Activated CD8-positive, alpha-beta memory T cell treated with anti-CD3 and anti-CD28 coated beads, Interleukin-2, amount 10 ng/mL, durations not matched to agents 7 days and 5 days (primary cell): ENCODE measurements around the gene OLFML2A. TPM values are rescaled to one million over a fixed set of nuclear protein-coding genes. Genes with fewer than 3 reads are reported as not detected.
"Not testable (repeated sequence)": the region's sequence is repeated elsewhere in the genome, so short reads cannot be mapped to it uniquely, and the experiment has no call there.

Experiments used
- ATAC-seq: fragments of 150-1000 bp; cut with Tn5 transposase; one replicate; pipeline ENCODE4 v1.10.0; 2021; ENCODE audit warnings: moderate library complexity
- CTCF ChIA-PET: fragments of 350-600 bp; sonication (Branson Sonifier 250); formaldehyde crosslinking; loops from one replicate; lab custom pipeline; 2021; ENCODE audit warnings: antibody characterized with exemption; lab: Charles Lee
- DNase-seq: peaks from one replicate; pipeline ENCODE4 v3.0.0-alpha.2; 2020
- H3K27ac Mint-ChIP-seq: one replicate; pipeline ENCODE4 v1.8.0; 2021; ENCODE audit warnings: mild to moderate bottlenecking, mixed read lengths
- H3K27me3 Mint-ChIP-seq: one replicate; pipeline ENCODE4 v1.8.0; 2021; ENCODE audit warnings: mixed read lengths
- H3K36me3 Mint-ChIP-seq: one replicate; pipeline ENCODE4 v1.8.0; 2021; ENCODE audit warnings: mild to moderate bottlenecking, mixed read lengths
- H3K4me1 Mint-ChIP-seq: one replicate; pipeline ENCODE4 v1.8.0; 2021; ENCODE audit warnings: mixed read lengths
- H3K4me3 Mint-ChIP-seq: one replicate; pipeline ENCODE4 v1.8.0; 2021; ENCODE audit warnings: mild to moderate bottlenecking, moderate library complexity, mixed read lengths
- H3K9me3 Mint-ChIP-seq: one replicate; pipeline ENCODE4 v1.8.0; 2022; ENCODE audit warnings: low read depth, mixed read lengths
- total RNA-seq, 2 experiments: library from RNA; stranded (reverse); gene quantifications; one replicate each; pipeline ENCODE4 v1.2.3, GENCODE V29; 2021

OLFML2A gene
- total RNA-seq, result not detected

DNA sequence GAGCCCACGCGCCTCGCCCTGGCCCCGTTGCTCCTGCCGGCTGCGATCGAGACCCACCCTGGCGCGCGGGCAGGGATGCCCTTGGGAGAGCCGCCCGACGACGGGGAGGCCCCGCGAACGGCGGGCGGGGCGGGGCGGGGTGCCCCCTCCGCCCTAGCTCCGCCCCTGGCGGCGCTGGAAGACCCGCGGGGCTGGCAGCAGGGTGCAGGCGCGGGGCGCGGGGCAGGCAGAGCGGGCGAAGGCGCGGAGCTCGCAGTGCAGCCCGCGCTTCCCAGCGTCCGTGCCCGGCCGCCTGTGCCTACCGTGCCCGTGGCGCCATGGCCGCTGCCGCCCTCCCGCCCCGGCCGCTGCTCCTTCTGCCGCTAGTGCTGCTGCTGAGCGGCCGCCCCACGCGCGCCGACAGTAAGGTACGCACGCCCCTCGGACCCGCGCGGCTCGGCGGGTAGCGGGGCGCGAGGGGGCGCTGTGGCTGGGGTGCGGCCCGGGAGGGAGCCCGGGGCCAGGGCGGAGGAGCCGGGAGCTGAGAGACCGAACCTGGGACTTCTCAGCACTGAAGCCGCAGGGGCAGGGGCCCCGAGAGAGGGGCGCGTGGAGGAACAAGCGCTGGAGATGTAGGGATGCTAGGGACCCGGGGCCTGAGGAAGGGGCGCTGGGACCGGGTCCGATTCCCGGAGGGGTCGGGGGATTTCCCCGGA, at the start of gene OLFML2A:
TSS of gene OLFML2A (plus strand) at position 180 of the 695 bp plus-strand sequence. CDS start at position 318, 138 bp downstream.
- Mint-ChIP-seq H3K27ac (no peak within 1 kb of the TSS), H3K27me3 (peaks cover 39% of the 10 kb centered on the region), H3K4me1 (peaks cover 30% of the 10 kb centered on the region), H3K9me3 (no peaks in the 10 kb centered on the region), H3K36me3 (no peaks in the 10 kb centered on the region), H3K4me3 (peak within 1 kb of the TSS; percentile 63)
- DNase-seq (no peak), ATAC-seq (peak; percentile 37)
- CTCF ChIA-PET, result interaction anchor here (1.1 to 13.1 kb wide), 5 partner anchors 8 to 83 kb away, joined by 4 to 380 read pairs (median 6); partner anchors contain the start of gene WDR38

DNA sequence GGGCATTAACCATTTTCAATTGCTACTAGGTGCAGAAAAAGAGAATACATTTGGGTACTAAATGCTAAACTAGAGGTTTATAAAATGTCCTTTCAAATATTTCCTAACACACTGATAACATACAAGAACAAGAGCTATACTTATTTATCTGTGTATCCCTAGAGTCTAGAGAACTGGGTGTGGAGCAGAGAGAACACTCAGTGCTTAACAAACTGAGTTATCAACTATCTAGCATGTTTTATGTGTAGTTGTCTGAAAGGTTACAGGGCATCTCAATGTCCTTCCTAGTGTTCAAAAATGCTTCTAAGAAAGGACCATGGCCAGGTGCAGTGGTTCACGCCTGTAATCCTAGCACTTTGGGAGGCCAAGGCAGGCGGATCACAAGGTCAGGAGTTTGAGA, 46.2 kb upstream of the OLFML2A start:
- Mint-ChIP-seq H3K4me1 (peaks cover 7% of the 10 kb centered on the region), H3K9me3 (no peaks in the 10 kb centered on the region), H3K27me3 (peaks cover 17% of the 10 kb centered on the region), H3K27ac (no peak overlapping the region), H3K36me3 (no peaks in the 10 kb centered on the region), H3K4me3 (no peak overlapping the region)
- CTCF ChIA-PET, result interaction anchor here (0.7 to 1.5 kb wide), 3 partner anchors 12 to 21 kb away, joined by 3 to 4 read pairs (median 3); no protein-coding TSS in a partner anchor
- no peak for ATAC-seq
- no peak for DNase-seq

GRCh38 chr9:124733964-124734740, 42.8 kb upstream of the OLFML2A start:
- Mint-ChIP-seq H3K4me1 (peaks cover 7% of the 10 kb centered on the region), H3K27me3 (peaks cover 6% of the 10 kb centered on the region), H3K4me3 (no peak overlapping the region), H3K36me3 (no peaks in the 10 kb centered on the region), H3K9me3 (no peaks in the 10 kb centered on the region), H3K27ac (no peak overlapping the region)
- DNase-seq (no peak), ATAC-seq (no peak)
- CTCF ChIA-PET, result interaction anchor here (1.3 to 1.5 kb wide), 2 partner anchors 22 to 119 kb away, joined by 3 read pairs; partner anchors contain the start of gene WDR38

DNA sequence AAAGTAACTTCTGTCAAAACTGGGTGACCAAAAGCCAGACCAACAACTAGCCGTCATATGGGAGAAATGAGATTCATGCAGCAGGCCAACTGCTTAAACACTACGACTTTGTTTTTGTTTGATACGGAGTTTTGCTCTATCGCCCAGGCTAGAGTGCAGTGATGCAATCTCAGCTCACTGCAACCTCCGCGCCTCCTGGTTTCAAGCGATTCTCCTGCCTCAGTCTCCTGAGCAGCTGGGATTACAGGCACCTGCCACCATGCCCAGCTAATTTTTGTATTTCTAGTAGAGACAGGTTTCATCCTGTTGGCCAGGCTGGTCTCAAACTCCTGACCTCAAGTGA, 42.2 kb upstream of the OLFML2A start:
- not testable (repeated sequence) for H3K36me3 Mint-ChIP-seq, DNase-seq, H3K27ac Mint-ChIP-seq, H3K4me1 Mint-ChIP-seq, H3K4me3 Mint-ChIP-seq, H3K27me3 Mint-ChIP-seq, ATAC-seq, H3K9me3 Mint-ChIP-seq
- CTCF ChIA-PET, result interaction anchor here (1.5 kb wide), 1 partner anchor 23 kb away, joined by 3 read pairs; no protein-coding TSS in a partner anchor

DNA sequence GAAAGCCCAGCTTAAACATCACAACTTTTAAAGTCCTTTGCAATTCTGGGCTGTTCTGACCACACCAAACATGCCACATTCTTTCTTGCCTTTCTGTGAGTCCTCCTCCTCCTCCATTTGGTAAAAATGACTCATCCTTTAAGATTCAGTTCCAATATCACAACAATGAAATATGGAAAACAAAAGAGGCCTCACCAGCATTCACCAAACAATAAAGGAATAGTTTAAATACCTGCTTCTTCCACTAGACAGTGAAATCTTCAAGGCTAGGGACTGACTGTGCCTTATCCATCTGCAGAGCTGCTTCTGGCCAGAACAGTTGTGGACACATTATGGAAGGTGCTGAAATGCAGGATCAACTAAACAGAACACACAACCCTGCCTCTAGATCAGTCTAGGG, 41.8 kb upstream of the OLFML2A start:
- H3K27ac Mint-ChIP-seq, result no peak overlapping the region
- H3K9me3 Mint-ChIP-seq, result no peaks in the 10 kb centered on the region
- H3K36me3 Mint-ChIP-seq, result no peaks in the 10 kb centered on the region
- peaks cover 7% of the 10 kb centered on the region for H3K4me1 Mint-ChIP-seq
- CTCF ChIA-PET, result interaction anchor here (1.5 kb wide), 1 partner anchor 23 kb away, joined by 3 read pairs; no protein-coding TSS in a partner anchor
- H3K27me3 Mint-ChIP-seq, result peaks cover 6% of the 10 kb centered on the region
- H3K4me3 Mint-ChIP-seq, result no peak overlapping the region
- ATAC-seq, result peak; percentile 20
- no peak for DNase-seq

GRCh38 chr9:124738075-124738474, 38.9 kb upstream of the OLFML2A start:
- CTCF ChIA-PET, H3K27ac Mint-ChIP-seq, H3K36me3 Mint-ChIP-seq, H3K9me3 Mint-ChIP-seq, DNase-seq, H3K4me3 Mint-ChIP-seq, H3K4me1 Mint-ChIP-seq, H3K27me3 Mint-ChIP-seq, ATAC-seq: not testable (repeated sequence)

- DNase-seq, result no peak
- no peak overlapping the region for H3K27ac Mint-ChIP-seq
- H3K9me3 Mint-ChIP-seq, result no peaks in the 10 kb centered on the region
- no peaks in the 10 kb centered on the region for H3K27me3 Mint-ChIP-seq
- peaks cover 13% of the 10 kb centered on the region for H3K4me1 Mint-ChIP-seq
- H3K36me3 Mint-ChIP-seq, result no peaks in the 10 kb centered on the region
- ATAC-seq, result no peak
- no peak overlapping the region for H3K4me3 Mint-ChIP-seq
- CTCF ChIA-PET, result no interaction called here
These were observed 37.6 kb upstream of the OLFML2A start for GRCh38 chr9:124739360-124739759.

- Mint-ChIP-seq H3K27me3 (no peaks in the 10 kb centered on the region), H3K4me3 (no peak overlapping the region), H3K27ac (no peak overlapping the region), H3K4me1 (peaks cover 8% of the 10 kb centered on the region), H3K36me3 (no peaks in the 10 kb centered on the region), H3K9me3 (no peaks in the 10 kb centered on the region)
- CTCF ChIA-PET, result no interaction called here
- DNase-seq (no peak), ATAC-seq (no peak)
These were observed 35.8 kb upstream of the OLFML2A start for GRCh38 chr9:124741149-124741548.

GRCh38 chr9:124741662-124742061, 35.3 kb upstream of the OLFML2A start:
- H3K27ac Mint-ChIP-seq, result no peak overlapping the region
- DNase-seq (no peak), ATAC-seq (no peak)
- H3K27me3 Mint-ChIP-seq, result no peaks in the 10 kb centered on the region
- no peaks in the 10 kb centered on the region for H3K9me3 Mint-ChIP-seq
- peaks cover 8% of the 10 kb centered on the region for H3K4me1 Mint-ChIP-seq
- CTCF ChIA-PET, result no interaction called here
- H3K4me3 Mint-ChIP-seq, result no peak overlapping the region
- H3K36me3 Mint-ChIP-seq, result no peaks in the 10 kb centered on the region

DNA sequence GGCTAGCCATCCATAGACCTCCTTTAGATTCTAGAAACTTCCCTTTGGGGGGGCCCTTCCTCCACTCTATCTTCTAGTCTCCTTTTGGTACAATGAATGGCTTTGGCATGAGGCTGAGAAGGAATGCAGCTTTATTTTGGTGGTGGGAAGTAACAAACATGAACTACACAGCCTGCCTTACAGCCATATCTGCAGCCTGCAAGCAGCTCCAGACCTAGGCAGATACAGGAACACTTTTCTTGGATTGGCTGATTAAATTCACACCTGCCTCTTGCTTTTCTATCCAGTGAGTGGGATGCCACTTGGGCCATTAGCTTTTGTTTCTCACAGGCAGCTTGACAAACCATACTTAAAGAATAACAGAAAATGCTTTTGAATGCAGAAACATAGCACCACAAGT, 34.0 kb upstream of the OLFML2A start:
- Mint-ChIP-seq H3K4me1 (peaks cover 8% of the 10 kb centered on the region), H3K27me3 (peaks cover 8% of the 10 kb centered on the region), H3K27ac (no peak overlapping the region), H3K36me3 (no peaks in the 10 kb centered on the region), H3K4me3 (no peak overlapping the region), H3K9me3 (no peaks in the 10 kb centered on the region)
- ATAC-seq, result no peak
- CTCF ChIA-PET, result interaction anchor here (1.1 to 1.8 kb wide), 4 partner anchors 12 to 31 kb away, joined by 3 to 5 read pairs (median 4); no protein-coding TSS in a partner anchor
- no peak for DNase-seq

DNA sequence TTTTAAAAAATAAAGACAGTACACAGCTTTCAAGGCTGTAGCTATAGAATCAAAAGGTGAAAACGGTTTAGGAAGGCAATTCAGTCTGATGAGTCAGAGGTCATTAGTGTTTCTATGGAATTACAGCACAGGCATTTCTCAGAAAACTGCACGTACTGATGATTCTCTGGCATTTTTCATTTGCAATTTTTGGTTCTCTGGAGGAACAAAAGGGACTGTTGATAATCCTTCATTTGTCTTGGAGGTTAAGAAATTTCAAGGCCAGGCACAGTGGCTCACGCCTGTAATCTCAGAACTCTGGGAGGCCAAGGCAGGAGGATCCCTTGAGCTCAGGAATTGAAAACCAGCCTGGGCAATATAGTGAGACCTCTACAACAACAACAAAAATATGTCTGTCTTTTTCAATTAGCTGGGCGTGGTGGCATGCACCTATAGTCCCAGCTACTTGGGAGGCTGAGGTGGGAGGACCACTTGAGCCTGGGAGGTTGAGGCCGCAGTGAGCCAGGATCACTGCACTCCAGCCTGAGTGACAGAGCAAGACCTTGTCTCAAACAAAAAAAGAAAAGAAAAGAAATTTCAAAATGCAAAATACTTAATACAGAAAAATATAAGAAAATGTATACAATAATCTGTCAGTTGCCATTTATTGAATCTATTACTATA, 33.1 kb upstream of the OLFML2A start:
- peaks cover 8% of the 10 kb centered on the region for H3K4me1 Mint-ChIP-seq
- ATAC-seq, result no peak
- DNase-seq, result no peak
- H3K4me3 Mint-ChIP-seq, result no peak overlapping the region
- H3K9me3 Mint-ChIP-seq, result no peaks in the 10 kb centered on the region
- H3K36me3 Mint-ChIP-seq, result no peaks in the 10 kb centered on the region
- CTCF ChIA-PET, result interaction anchor here (0.8 to 1.9 kb wide), 5 partner anchors 11 to 125 kb away, joined by 3 to 5 read pairs (median 4); no protein-coding TSS in a partner anchor
- H3K27me3 Mint-ChIP-seq, result peaks cover 8% of the 10 kb centered on the region
- no peak overlapping the region for H3K27ac Mint-ChIP-seq

DNA sequence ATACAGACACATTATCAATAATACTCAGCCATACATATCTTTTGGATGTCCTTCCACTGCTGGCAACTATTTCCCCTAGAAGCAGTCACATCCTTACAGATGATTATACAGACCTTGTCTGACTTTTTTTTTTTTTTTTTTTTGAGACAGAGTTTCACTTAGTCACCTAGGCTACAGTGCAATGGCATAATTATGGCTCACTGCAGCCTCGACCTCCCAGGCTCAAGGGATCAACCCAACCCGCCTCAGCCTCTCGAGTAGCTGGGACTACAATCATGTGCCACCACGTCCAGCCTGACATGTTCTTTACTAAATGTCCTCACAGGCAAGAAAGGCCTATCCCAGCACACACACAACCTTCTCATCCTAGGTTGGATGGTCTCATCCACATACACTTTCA, 29.9 kb upstream of the OLFML2A start:
- Mint-ChIP-seq H3K36me3 (no peaks in the 10 kb centered on the region), H3K4me1 (peaks cover 8% of the 10 kb centered on the region), H3K9me3 (no peaks in the 10 kb centered on the region), H3K27ac (no peak overlapping the region), H3K27me3 (peaks cover 15% of the 10 kb centered on the region), H3K4me3 (no peak overlapping the region)
- DNase-seq, result no peak
- CTCF ChIA-PET, result no interaction called here
- no peak for ATAC-seq

- no peak overlapping the region for H3K27ac Mint-ChIP-seq
- no peaks in the 10 kb centered on the region for H3K4me1 Mint-ChIP-seq
- no peaks in the 10 kb centered on the region for H3K9me3 Mint-ChIP-seq
- CTCF ChIA-PET, result no interaction called here
- peaks cover 27% of the 10 kb centered on the region for H3K27me3 Mint-ChIP-seq
- H3K4me3 Mint-ChIP-seq, result no peak overlapping the region
- DNase-seq (no peak), ATAC-seq (no peak)
- no peaks in the 10 kb centered on the region for H3K36me3 Mint-ChIP-seq
These were observed 27.6 kb upstream of the OLFML2A start for GRCh38 chr9:124749284-124749683.
